Stimulated activated CD4-positive, alpha-beta T cell treated with anti-CD3 and anti-CD28 coated beads, Interleukin-2, amount 100 ng/mL, for 4 hours (primary cell): Measurements from ENCODE around the gene THEMIS2.

Experiments used
- DNase-seq: peaks from one replicate; pipeline ENCODE4 v3.0.0-alpha.2; 2020; ENCODE audit warnings: low read depth

The THEMIS2 gene

DNA sequence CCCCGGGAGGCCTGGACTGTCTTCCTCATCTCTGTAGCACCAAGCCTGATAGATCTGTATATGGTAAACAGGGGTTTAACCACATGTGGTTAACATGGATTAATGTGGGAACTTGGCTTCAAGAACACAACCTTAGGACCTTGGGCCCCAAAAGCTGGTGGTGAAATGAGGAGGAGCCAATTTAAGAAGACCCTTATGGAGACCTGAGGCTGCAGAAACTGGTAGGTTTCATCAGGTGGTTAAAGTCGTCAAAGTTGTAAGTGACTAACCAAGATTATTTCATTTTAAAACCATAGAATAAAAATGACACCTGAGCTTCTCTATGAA is 14.0 kb downstream of the THEMIS2 start:
- no peak for DNase-seq

DNA sequence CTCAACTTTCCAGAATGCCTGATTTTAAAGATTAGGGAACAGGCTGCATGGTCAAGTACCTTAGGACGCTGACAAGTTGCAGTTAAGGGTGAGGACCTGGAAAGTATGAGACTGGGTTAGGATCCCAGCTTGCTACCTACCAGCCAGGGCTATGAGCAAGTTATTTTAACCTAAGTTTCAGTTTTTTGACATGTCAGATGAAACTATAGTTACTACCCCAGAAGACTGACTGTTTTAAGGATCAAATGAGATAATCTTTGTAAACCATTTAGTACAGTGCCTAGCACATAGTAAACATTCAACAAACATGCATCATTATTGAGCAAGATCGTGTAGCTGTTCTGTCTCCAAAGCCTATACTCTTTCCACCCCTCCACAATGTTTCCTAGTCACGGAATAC is 14.4 kb downstream of the THEMIS2 start:
- no peak for DNase-seq

DNA sequence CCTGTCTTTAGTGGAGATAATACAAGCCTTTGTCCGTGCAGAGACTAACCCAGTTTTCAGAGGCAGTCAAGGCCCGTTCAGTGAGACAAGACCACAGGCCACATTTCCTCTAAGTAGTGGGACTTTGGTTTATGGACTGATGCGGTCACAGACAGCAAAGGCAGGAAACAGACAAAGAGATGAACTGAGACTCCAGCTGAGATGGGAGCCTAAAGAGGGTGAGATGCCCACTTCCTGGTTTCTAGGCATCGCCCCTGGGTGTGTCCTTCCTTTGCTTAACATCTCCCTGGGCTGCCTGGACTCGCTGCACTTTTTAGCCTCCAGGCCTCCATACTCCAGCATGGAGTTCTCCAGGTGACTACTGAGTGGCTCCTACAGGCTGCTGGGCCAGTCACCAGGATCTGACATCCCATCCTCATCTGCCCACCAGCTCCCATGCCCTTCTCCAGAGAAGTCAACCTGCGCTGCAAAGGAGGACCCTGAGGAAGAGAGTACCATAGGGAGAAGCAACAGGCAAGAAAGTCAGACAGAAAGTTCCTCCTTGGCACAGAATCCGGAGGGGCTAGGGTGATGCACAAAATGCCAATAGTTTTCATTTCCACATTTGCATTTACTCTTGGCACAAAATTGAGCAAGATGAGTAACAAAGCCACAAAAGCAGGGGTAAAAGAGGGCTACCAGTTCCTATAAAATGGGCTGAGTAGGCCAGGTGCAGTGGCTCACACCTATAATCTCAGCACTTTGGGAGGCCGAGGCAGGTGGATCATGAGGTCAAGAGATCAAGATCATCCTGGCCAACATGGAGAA is 15.1 kb downstream of the THEMIS2 start:
- no peak for DNase-seq

DNA sequence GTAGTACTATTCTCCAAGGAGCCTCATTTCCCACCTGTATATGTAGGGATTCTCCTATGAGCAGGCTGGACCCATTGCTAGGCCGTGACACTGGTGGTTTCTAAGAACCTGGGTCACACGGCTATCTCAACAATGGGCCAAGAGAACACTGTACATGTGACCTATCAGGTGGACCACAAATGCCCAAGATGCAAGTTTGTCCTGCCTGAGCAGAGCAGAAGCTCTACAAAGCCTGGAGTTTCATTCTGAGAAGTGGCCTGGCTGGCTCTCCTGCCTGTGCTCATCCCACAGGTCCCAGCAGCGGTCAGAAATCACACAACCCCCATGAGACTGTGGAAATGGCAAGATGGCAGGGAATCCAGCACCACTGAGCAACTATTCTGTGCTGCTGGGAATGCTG is 17.2 kb downstream of the THEMIS2 start:
- DNase-seq, result no peak

DNA sequence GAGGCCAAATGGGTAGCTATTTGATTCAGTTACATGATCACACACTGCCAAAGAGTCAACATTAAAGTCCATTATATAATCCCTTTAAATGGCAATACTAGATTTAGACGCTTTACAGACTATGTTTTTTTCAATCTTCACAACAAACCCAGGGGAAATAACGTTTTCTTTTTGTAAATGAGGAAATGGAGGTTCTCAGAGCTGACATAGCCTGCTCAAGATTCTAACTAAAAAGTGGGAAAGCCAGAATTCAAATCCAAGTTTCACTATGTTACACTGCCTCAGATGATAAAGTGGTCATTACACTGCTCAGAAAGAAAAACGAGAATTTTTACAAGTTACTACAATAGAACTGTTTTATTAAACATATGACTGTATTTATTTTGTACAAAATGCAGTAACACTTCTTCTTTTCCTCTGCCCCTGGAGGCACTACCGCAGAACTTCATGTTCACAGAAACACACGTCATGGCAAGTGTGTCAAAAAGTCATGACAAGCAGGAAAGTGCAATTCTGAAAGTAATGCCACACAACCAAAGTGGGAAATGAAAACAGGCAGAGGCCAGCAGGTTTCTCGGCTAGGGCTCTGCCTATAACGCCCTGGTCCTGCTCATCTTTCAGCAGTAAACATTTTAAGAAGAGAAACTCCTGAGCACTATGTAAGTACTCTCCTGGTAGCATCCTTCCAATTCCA is 19.0 kb downstream of the THEMIS2 start:
- DNase-seq, result peak; percentile 39

DNA sequence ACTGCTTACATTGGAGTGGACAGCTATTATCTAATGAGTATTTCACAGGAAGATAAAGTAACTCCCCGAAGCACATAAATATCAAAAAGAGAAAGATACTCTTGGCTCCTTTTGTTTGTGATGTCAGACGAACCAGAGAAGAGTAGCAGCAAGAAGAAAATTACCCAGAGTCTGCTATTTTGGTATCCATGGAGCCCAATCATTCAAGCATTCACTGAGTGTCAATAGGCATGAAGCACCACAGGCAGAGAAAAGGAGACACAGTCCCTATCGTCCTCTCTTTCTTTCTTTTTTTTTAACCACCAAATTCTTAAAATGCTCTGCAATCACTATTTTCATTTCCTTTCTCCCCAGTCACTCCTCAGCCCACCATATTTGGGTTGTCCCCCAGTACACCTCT is 22.2 kb downstream of the THEMIS2 start:
- no peak for DNase-seq

DNA sequence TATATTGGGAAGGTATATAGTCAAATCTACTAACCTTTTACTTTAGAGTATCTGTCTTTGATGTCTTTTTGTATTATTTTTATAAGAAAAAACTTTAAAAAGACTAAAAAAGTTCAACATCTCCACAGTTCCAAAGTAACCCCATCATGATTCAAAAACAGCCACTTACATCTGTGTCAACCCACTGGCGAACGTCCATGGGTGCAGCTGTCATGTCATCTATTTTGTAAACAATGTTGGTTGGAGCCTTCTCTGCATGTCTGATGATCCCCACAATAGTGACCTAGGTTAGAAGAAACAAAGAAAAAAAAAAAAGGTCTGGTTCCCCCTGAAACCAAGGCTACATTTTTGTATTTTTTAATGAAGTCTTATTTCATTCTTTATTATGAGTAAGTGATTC is 34.4 kb downstream of the THEMIS2 start:
- no peak for DNase-seq

DNA sequence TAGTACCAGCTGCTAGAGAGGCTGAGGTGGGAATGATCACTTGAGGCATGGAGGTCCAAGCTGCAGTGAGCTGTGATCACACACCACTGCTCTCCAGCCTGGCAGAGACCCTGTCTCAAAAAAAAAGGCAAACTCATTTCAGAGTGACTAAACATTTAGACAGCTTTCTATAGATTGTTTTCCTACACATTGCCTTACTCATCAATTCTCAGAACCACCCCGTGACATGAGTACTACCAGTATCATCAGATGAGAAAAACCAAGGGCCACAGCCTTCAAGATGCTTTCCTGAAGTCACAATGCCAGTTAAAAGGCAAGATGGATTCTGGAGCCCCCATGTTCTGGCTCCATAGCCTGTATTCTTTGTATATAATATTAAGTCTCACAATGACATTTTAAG is 40.1 kb downstream of the THEMIS2 start:
- no peak for DNase-seq

DNA sequence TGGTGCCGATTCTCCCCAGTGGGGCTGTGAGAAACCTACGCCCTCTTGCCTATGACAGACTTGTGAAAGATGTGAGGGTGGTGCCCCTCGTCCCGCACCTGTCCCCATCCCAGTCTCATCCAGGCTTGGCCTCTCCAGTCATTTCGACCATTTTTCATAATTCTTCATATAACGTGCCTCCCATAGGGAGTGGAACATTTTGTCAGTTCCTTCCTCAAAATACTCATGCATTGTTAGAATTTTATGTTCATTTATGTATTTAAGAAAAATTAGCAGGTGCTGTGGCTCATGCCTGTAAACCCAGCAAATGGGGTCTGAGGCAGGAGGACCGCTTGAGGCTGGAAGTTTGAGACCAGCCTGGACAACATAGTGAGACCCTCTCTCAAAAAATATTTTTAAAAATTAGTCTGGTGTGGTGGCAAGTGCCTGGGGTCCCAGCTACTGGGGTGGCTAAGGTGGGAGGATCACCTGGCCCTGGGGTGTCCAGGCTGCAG is 42.8 kb downstream of the THEMIS2 start:
- DNase-seq, result no peak

DNA sequence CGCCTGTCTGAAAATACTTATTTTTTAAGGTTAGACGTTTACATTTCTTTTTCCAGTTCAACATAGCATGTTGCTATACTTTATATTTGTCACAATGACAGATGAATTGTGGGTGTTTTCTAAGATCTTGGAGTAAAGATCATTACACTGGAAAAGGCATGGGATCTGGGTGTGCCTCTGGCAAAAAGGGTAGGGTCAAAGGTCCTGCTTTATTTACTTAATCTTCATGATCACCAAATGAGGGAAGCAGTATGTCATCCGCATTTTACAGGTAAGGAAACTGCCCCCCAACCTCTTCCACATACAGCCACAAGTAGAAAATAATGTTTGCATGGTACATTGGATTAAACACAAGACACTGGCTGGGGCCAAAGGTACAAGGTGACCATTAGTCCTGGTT is 49.9 kb downstream of the THEMIS2 start:
- DNase-seq, result no peak

DNA sequence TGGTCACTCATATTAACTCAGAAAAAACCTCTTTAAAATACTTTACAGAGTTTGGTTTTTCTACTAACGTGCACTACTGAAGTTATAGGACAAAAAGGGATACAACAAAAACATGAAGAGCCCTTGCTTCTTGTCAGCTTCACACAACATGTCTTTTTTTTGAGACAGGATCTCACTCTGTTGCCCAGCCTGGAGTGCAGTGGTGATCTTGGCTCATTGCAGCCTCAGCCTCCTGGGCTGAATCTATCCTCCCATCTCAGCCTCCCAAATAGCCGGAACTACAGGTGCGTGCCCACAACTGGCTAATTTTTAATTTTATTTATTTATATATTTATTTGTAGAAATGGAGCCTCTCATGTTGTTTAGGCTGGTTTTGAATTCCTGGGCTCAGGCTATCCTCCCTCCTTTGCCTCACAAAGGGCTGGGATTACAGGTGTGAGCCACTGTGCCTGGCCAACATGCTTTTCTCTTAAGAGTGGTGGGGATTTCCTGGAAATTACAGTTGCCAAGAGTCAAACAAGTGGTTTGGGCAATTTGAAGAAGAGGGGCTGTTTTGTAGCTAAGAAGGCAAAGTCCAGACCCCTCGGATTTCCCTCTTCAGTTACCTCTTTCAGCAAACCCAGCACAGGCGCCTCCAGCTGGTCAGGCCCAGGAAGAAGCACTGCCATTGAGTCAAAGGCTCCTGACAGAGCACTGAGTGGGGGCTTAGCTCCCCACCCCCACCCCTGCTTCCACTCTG is 56.0 kb downstream of the THEMIS2 start:
- DNase-seq, result no peak

DNA sequence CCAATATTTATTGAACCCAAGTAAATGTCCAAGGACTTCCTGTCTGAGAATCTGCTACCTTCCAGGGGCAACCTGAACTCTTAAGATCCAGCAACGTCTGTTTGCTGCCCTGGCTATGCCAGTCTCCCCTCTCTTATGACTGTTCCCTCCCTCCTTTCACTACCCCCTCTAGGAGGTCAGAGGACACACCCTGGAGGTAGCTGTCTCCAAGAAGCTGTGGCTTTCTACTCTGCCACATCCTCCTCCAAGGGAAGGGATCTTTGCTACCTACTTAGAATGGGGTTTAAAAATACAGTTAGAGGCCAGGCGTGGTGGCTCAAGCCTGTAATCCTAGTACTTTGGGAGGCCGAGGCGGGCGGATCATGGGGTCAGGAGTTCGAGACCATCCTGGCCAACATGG is 58.8 kb downstream of the THEMIS2 start:
- no peak for DNase-seq

DNA sequence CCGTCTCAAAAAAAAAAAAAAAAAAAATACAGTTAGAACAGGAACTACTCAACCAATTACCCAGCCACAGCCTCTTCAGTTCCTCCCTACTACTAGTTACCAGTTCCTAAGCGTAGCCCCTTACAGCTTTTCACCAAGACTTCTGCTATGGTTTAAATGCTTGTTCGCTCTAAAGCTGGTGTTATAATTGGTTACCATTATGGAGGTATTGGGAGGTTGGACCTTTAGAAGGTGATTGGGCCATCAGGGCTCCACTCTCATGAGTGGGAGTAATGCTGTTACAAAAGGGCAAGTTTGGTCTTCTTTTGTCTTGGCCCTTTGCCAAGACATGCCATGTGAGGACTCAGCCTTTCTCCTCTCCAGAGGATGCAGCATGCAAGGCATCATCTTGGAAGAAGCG is 59.4 kb downstream of the THEMIS2 start:
- no peak for DNase-seq

DNA sequence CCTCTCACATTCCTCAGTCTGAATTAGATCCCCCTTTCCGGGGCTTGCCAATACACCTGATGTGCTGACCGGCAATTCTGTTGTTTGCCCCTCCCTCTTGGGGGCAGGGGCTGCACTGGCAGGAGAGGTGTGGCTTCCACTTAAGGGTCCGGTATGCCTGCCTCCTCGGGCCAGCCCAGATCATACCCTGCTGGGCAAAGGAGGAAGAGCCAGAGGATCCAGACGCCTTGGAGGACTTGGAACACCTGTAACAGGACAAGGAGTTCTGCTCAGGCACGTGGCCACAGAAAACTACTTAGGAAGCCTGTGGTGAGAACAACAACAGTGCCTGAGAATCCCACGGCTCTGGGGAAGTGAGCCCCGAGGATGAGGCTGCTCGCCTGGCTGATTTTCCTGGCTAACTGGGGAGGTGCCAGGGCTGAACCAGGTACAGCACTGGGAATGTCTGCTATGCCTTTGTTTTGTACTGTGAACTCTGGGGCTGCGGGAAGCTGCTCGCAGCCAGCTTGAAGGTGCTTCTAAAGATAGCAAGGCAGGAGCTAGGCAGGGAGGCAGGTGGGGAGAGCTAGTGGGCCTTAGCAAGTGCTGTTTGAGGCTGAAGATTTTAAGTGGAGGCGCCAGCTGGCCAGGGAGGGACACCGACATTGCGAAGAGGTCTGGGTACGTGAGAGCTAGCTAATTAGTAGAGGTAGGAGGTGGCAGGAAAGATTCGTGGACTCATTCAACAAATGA is 62.6 kb downstream of the THEMIS2 start, which contains the start of gene SMPDL3B:
SMPDL3B (plus strand) TSS at position 183 of the 732 bp plus-strand sequence; CDS start at position 367, 184 bp downstream.
- DNase-seq, result no peak

DNA sequence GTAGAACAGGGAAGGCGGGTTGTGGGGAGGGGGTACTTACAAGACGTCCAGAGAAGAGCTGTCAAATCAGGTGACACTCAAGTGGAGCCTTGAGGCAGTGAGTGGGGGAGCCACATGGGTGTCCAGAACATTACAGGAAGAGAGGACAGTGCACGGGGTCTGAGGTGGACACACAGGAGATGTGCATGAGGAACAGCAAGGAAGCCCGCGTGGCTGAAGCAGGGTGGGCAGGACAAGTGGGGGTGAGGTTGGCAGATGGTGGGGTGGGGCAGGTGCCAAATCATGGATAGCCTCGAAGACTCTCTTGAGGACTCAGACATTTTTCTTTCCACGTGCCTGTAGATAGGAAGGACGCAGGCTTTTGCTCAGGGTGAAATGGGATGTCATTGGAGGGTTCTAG is 63.4 kb downstream of the THEMIS2 start:
- no peak for DNase-seq
